Measurements from ENCODE around the gene ZGPAT. TPM values are rescaled to one million over a fixed set of nuclear protein-coding genes. Genes with fewer than 3 reads are reported as not detected.

The ZGPAT gene
- total and polyA plus RNA-seq, 2 of the 13 experiments (the other 11 are each of a cell fraction or from before 2014, with no cell fraction given), result 23.0 to 41.9 TPM

GRCh38 chr20:63740627-63741353 lies 33.0 kb downstream of the ZGPAT start (continued):
- TF ChIP-seq, protein P1, sequence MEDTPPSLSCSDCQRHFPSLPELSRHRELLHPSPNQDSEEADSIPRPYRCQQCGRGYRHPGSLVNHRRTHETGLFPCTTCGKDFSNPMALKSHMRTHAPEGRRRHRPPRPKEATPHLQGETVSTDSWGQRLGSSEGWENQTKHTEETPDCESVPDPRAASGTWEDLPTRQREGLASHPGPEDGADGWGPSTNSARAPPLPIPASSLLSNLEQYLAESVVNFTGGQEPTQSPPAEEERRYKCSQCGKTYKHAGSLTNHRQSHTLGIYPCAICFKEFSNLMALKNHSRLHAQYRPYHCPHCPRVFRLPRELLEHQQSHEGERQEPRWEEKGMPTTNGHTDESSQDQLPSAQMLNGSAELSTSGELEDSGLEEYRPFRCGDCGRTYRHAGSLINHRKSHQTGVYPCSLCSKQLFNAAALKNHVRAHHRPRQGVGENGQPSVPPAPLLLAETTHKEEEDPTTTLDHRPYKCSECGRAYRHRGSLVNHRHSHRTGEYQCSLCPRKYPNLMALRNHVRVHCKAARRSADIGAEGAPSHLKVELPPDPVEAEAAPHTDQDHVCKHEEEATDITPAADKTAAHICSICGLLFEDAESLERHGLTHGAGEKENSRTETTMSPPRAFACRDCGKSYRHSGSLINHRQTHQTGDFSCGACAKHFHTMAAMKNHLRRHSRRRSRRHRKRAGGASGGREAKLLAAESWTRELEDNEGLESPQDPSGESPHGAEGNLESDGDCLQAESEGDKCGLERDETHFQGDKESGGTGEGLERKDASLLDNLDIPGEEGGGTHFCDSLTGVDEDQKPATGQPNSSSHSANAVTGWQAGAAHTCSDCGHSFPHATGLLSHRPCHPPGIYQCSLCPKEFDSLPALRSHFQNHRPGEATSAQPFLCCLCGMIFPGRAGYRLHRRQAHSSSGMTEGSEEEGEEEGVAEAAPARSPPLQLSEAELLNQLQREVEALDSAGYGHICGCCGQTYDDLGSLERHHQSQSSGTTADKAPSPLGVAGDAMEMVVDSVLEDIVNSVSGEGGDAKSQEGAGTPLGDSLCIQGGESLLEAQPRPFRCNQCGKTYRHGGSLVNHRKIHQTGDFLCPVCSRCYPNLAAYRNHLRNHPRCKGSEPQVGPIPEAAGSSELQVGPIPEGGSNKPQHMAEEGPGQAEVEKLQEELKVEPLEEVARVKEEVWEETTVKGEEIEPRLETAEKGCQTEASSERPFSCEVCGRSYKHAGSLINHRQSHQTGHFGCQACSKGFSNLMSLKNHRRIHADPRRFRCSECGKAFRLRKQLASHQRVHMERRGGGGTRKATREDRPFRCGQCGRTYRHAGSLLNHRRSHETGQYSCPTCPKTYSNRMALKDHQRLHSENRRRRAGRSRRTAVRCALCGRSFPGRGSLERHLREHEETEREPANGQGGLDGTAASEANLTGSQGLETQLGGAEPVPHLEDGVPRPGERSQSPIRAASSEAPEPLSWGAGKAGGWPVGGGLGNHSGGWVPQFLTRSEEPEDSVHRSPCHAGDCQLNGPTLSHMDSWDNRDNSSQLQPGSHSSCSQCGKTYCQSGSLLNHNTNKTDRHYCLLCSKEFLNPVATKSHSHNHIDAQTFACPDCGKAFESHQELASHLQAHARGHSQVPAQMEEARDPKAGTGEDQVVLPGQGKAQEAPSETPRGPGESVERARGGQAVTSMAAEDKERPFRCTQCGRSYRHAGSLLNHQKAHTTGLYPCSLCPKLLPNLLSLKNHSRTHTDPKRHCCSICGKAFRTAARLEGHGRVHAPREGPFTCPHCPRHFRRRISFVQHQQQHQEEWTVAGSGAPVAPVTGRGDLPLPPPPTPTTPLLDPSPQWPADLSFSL (CRISPR knock-in tag; IDR thresholded peaks at IDR 0.05), result no peak
- peak; percentile 41; the same call in 1 of the 2 replicates for TF ChIP-seq AKNA (CRISPR knock-in tag; IDR thresholded peaks at IDR 0.05; ENCODE audit: borderline replicate concordance)
- TF ChIP-seq ZFP36 (IDR thresholded peaks at IDR 0.05; ENCODE audit: borderline replicate concordance, low read depth, low read length, partially characterized antibody), result no peak
- TF ChIP-seq FOXA1 (IDR thresholded peaks at IDR 0.05), result no peak
- TF ChIP-seq FOXA1 (CRISPR knock-in tag; IDR thresholded peaks at IDR 0.05), result peak; percentile 46
- TF ChIP-seq MTF2 (CRISPR knock-in tag; IDR thresholded peaks at IDR 0.05; ENCODE audit: borderline replicate concordance), result no peak
- TF ChIP-seq SNRNP70 (IDR thresholded peaks at IDR 0.05; ENCODE audit: low read depth, low read length), result no peak
- TF ChIP-seq TBL1XR1 (IDR thresholded peaks at IDR 0.05; ENCODE audit: borderline replicate concordance, low read length, partially characterized antibody), result peak; percentile 50
- TF ChIP-seq KAT7 (CRISPR knock-in tag; IDR thresholded peaks at IDR 0.05; ENCODE audit: borderline replicate concordance), result peak; percentile 99
- TF ChIP-seq NCOR1 (IDR thresholded peaks at IDR 0.05; ENCODE audit: borderline replicate concordance, low read length), result peak; percentile 83
- peak; percentile 99 for TF ChIP-seq ZNF275 (CRISPR knock-in tag; IDR thresholded peaks at IDR 0.05; ENCODE audit: borderline replicate concordance)
- TF ChIP-seq ZFP91 (CRISPR knock-in tag; IDR thresholded peaks at IDR 0.05; ENCODE audit: borderline replicate concordance), result peak; percentile 97
- peak; percentile 72 for TF ChIP-seq FOSL2 (CRISPR knock-in tag; IDR thresholded peaks at IDR 0.05)
- peak; percentile 60 for TF ChIP-seq SP2 (CRISPR knock-in tag; IDR thresholded peaks at IDR 0.05)
